ENCODE measurements around the gene GOT2.
"Not testable (repeated sequence)": the region's sequence is repeated elsewhere in the genome, so short reads cannot be mapped to it uniquely, and the experiment has no call there.

GOT2 gene

GRCh38 chr16:58716468-58716867 is 17.6 kb downstream of the GOT2 start:
- DNase-seq, result no peak

- DNase-seq, result no peak
Observed at GRCh38 chr16:58713742-58714141, 20.4 kb downstream of the GOT2 start.

- no peak for DNase-seq
Observed at GRCh38 chr16:58709333-58709732, 24.8 kb downstream of the GOT2 start.

- no peak for DNase-seq
Observed at GRCh38 chr16:58699151-58699550, 35.0 kb downstream of the GOT2 start.

- DNase-seq, result no peak
Observed at GRCh38 chr16:58695368-58695767, 38.7 kb downstream of the GOT2 start.

- no peak for DNase-seq
Observed at GRCh38 chr16:58692450-58692849, 41.7 kb downstream of the GOT2 start.

GRCh38 chr16:58686985-58687706 is 47.0 kb downstream of the GOT2 start:
- not testable (repeated sequence) for DNase-seq

GRCh38 chr16:58685084-58685449 is 49.0 kb downstream of the GOT2 start:
- DNase-seq, result no peak

GRCh38 chr16:58684354-58685083 is 49.6 kb downstream of the GOT2 start, which contains the start of gene SLC38A7:
SLC38A7 (minus strand) TSS chr16:58684770; CDS start chr16:58680126, 4,644 bp downstream.
- peak; percentile 90 for DNase-seq

- DNase-seq, result no peak
Observed at GRCh38 chr16:58684001-58684353, 50.1 kb downstream of the GOT2 start.

- DNase-seq, result no peak
Observed at GRCh38 chr16:58679763-58680162, 54.4 kb downstream of the GOT2 start.

GRCh38 chr16:58678716-58679115 is 55.4 kb downstream of the GOT2 start:
- no peak for DNase-seq

GRCh38 chr16:58678269-58678668 is 55.8 kb downstream of the GOT2 start:
- DNase-seq, result no peak

- DNase-seq, result no peak
Observed at GRCh38 chr16:58670946-58671583, 63.1 kb downstream of the GOT2 start.

GRCh38 chr16:58670177-58670576 is 63.9 kb downstream of the GOT2 start:
- no peak for DNase-seq

GRCh38 chr16:58665200-58665599 is 68.9 kb downstream of the GOT2 start:
- no peak for DNase-seq

GRCh38 chr16:58661199-58661830 is 72.8 kb downstream of the GOT2 start:
- DNase-seq, result peak; percentile 60

GRCh38 chr16:58659911-58660310 is 74.2 kb downstream of the GOT2 start:
- not testable (repeated sequence) for DNase-seq

- DNase-seq, result no peak
Observed at GRCh38 chr16:58658796-58659211, 75.3 kb downstream of the GOT2 start.
